B cell (primary cell): ENCODE results near the gene DNASE1. TPM values are rescaled to one million over a fixed set of nuclear protein-coding genes. Genes with fewer than 3 reads are reported as not detected.

Experiments
- ATAC-seq: fragments of 200-7000 bp; cut with Tn5 transposase; one replicate; pipeline ENCODE4 v1.10.0; 2021; ENCODE audit warnings: low read depth, mild to moderate bottlenecking, moderate number of reproducible peaks, moderate library complexity
- CTCF ChIA-PET: fragments of 350-600 bp; sonication (Branson Sonifier 250); formaldehyde crosslinking; loops from one replicate; lab custom pipeline; 2021; ENCODE audit warnings: antibody characterized with exemption, inconsistent platforms; lab: Charles Lee
- POLR2A ChIA-PET: fragments of 350-600 bp; sonication (Branson Sonifier 250); formaldehyde crosslinking; loops from one replicate; lab custom pipeline; 2021; ENCODE audit warnings: antibody characterized with exemption; lab: Charles Lee
- DNase-seq: peaks from one replicate; pipeline ENCODE4 v3.0.0; 2013
- H2AFZ ChIP-seq: 2 replicates; pipeline ENCODE4 v1.6.1; 2012; ENCODE audit warnings: mild to moderate bottlenecking, low read depth, low read length; ENCODE audit not compliant: insufficient read depth, poor library complexity, severe bottlenecking
- H3K27ac ChIP-seq, 2 donors: 1 replicate in 1 of 2; 2 replicates in 1 of 2; pipeline ENCODE4 v1.5.1; 2012 to 2013; ENCODE audit warnings: low read length in 2 of 2, mild to moderate bottlenecking in 2 of 2, moderate library complexity in 1 of 2
- H3K27me3 ChIP-seq, 4 experiments: fragments of 200-600 bp in 1 of 4; sonication (generic) in 1 of 4; replicated peaks in 1 of 4; 1 replicate in 2 of 4; 2 replicates in 2 of 4; pipeline versions ENCODE4 v1.6.1 to v1.7.0; 2013 to 2016; ENCODE audit warnings: low read length in 3 of 4, mild to moderate bottlenecking in 2 of 4, mixed read lengths in 1 of 4, moderate library complexity in 1 of 4; ENCODE audit not compliant: insufficient read depth in 4 of 4, control insufficient read depth in 3 of 4; ENCODE audit errors: control extremely low read depth in 1 of 4
- H3K36me3 ChIP-seq, 2 experiments: replicated peaks in 1 of 2; 1 replicate in 1 of 2; 2 replicates in 1 of 2; pipeline versions ENCODE4 v1.6.1 to v1.7.1; 2013; ENCODE audit warnings: low read length in 1 of 2; ENCODE audit not compliant: insufficient read depth in 2 of 2, control insufficient read depth in 1 of 2; ENCODE audit errors: control extremely low read depth in 1 of 2, extremely low read depth in 1 of 2
- H3K4me1 ChIP-seq, 2 donors: fragments of 200-600 bp in 1 of 2; sonication (generic) in 1 of 2; 1 replicate in 1 of 2; 2 replicates in 1 of 2; pipeline versions ENCODE4 v1.5.1 to v1.6.1; 2013 to 2017; ENCODE audit warnings: low read length in 2 of 2; ENCODE audit not compliant: control insufficient read depth in 2 of 2, insufficient read depth in 2 of 2
- H3K4me2 ChIP-seq: replicated peaks from 2 replicates; pipeline ENCODE3; 2012; ENCODE audit warnings: mild to moderate bottlenecking, low read depth, low read length; ENCODE audit not compliant: poor library complexity, severe bottlenecking
- H3K4me3 ChIP-seq, 5 experiments: fragments of 200-600 bp in 1 of 5; sonication (generic) in 1 of 5; 1 replicate in 3 of 5; 2 replicates in 2 of 5; pipeline versions ENCODE4 v1.5.1 to v1.7.0; 2011 to 2016; ENCODE audit warnings: low read length in 4 of 5, mild to moderate bottlenecking in 4 of 5, low read depth in 2 of 5, control low read depth in 1 of 5, moderate library complexity in 1 of 5; ENCODE audit not compliant: insufficient read depth in 1 of 5; ENCODE audit errors: control extremely low read depth in 1 of 5, extremely low read depth in 1 of 5
- H3K79me2 ChIP-seq: fragments of 200-600 bp; sonication (generic); one replicate; pipeline ENCODE4 v1.6.0; 2016; ENCODE audit warnings: low read length; ENCODE audit not compliant: control insufficient read depth, insufficient read depth
- H3K9ac ChIP-seq: fragments of 200-600 bp; sonication (generic); 2 replicates; pipeline ENCODE4 v1.6.1; 2017; ENCODE audit warnings: mild to moderate bottlenecking, low read length, moderate library complexity
- H3K9me3 ChIP-seq, 3 donors: one replicate each; pipeline versions ENCODE4 v1.6.1 to v1.7.1; 2013; ENCODE audit warnings: low read length in 2 of 3; ENCODE audit not compliant: control insufficient read depth in 2 of 3, insufficient read depth in 1 of 3; ENCODE audit errors: control extremely low read depth in 1 of 3
- H4K20me1 ChIP-seq: 2 replicates; pipeline ENCODE4 v1.6.0; 2012; ENCODE audit warnings: mild to moderate bottlenecking, low read length; ENCODE audit not compliant: insufficient read depth, control insufficient read depth, poor library complexity, severe bottlenecking
- H3K27ac Mint-ChIP-seq: one replicate; pipeline ENCODE4 v1.8.0; 2021; ENCODE audit warnings: mixed read lengths
- H3K27me3 Mint-ChIP-seq: one replicate; pipeline ENCODE4 v1.8.0; 2021; ENCODE audit warnings: mixed read lengths
- H3K4me1 Mint-ChIP-seq: one replicate; pipeline ENCODE4 v1.8.0; 2021; ENCODE audit warnings: mixed read lengths
- H3K4me3 Mint-ChIP-seq: one replicate; pipeline ENCODE4 v1.8.0; 2021; ENCODE audit warnings: mixed read lengths
- H3K9me3 Mint-ChIP-seq: one replicate; pipeline ENCODE4 v1.8.0; 2022; ENCODE audit warnings: mixed read lengths; ENCODE audit not compliant: insufficient read depth
- CTCF ChIP-seq: fragments of 200-600 bp; IDR thresholded peaks from one replicate; pipeline ENCODE4 v1.8.0; 2022; ENCODE audit warnings: antibody characterized with exemption, mild to moderate bottlenecking
- EZH2 ChIP-seq: IDR thresholded peaks from 2 replicates; pipeline ENCODE4 v1.6.1; 2012; ENCODE audit warnings: borderline replicate concordance, low read depth, mild to moderate bottlenecking, moderate library complexity, low read length; ENCODE audit not compliant: insufficient read depth, poor library complexity, severe bottlenecking
- WGBS: methylation state at CpG from one replicate; pipeline ENCODE4 v1.1.5; 2013; ENCODE audit warnings: missing lambda C conversion rate; ENCODE audit not compliant: insufficient coverage; 5-methylcytosine and 5-hydroxymethylcytosine counted together
- intact Hi-C: fragments of 100-400 bp; cut with micrococcal nuclease; formaldehyde crosslinking; loops from one replicate; pipeline ENCODE4 v1.10.0; 2022
- polyA plus RNA-seq: library from polyadenylated mRNA; depleted of rRNA; stranded (reverse); fragments of >200 nt; gene quantifications from 2 replicates; pipeline ENCODE4 v1.2.3, GENCODE V29; 2012
- total RNA-seq, 2 donors: library from RNA; stranded (reverse); fragments of 120-200 nt in 1 of 2; gene quantifications; 1 replicate in 1 of 2; 2 replicates in 1 of 2; pipeline versions ENCODE4 v1.2.3 to v1.2.4, GENCODE V29; 2013 to 2022

The DNASE1 gene
- total and polyA plus RNA-seq, 2 donors (not counting 1 experiment from before 2014, with no cell fraction given): 53.3 to 53.7 TPM

DNA sequence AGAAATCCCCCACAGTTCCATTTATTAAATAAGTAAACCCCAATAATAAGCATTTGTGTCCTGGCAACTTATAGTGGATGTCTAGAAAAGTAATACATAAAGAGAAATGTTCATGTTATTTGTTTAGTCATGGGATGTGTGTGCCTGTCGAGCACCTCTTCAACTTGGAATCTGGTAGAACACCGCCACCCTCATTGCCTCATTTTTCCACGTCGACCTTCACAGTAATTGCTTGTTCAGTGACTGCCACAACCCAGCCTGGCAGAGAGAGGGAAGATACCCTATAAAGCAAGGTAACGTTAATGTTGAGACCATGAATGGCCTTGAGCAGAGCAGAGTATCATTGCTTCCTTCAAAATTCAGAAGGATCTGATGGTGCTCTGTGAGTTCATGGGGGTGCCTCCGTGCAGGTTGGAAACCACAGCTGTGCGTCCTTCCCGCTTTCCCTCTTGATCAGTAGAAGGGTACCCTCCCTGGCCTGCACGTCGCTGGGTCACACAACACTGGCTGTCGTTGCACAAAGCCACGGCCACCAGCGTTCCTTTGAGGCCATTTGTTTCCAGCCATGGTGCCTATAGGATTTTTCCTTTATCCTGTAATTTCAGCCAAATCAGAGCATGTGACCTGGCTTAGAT lies 3.7 kb upstream of the DNASE1 start:
- Mint-ChIP-seq H3K4me1 (peaks cover 2% of the 10 kb centered on the region), H3K27ac (no peak overlapping the region), H3K27me3 (no peaks in the 10 kb centered on the region), H3K4me3 (no peak overlapping the region), H3K9me3 (no peaks in the 10 kb centered on the region)
- DNase-seq (no peak), ATAC-seq (no peak)
- no peak overlapping the region for H3K9ac ChIP-seq
- ChIA-PET CTCF (interaction anchor here (0.7 to 1.1 kb wide), 3 partner anchors 18 to 122 kb away, joined by 3 to 4 read pairs (median 3); no protein-coding TSS in a partner anchor), POLR2A (no interaction called here)
- H3K9me3 ChIP-seq: no peaks in the 10 kb centered on the region
- no peaks in the 10 kb centered on the region for H3K27me3 ChIP-seq
- H3K4me3 ChIP-seq: no peak overlapping the region
- peaks cover 0 to 22% of the 10 kb centered on the region in 2 experiments for H3K36me3 ChIP-seq
- H3K27ac ChIP-seq: no peak overlapping the region
- TF ChIP-seq EZH2 (no peak), CTCF (no peak)
- H2AFZ ChIP-seq: no peak overlapping the region
- WGBS: 95% methylated on average over 12 of the region's 13 CpGs
- intact Hi-C loops: no loop called here
- H4K20me1 ChIP-seq: no peaks in the 10 kb centered on the region
- H3K4me1 ChIP-seq: no peaks in the 10 kb centered on the region
- H3K79me2 ChIP-seq: no peaks in the 10 kb centered on the region
- H3K4me2 ChIP-seq: no peak overlapping the region
